CD1c-positive myeloid dendritic cell (primary cell): Measurements from ENCODE around the gene GALNT14.
A peak's percentile ranks its signal among the peaks of the same experiment; 100 is the strongest.

Source experiments
- DNase-seq: peaks from one replicate; pipeline ENCODE4 v3.0.0-alpha.2; 2016; ENCODE audit errors: extremely low spot score

The GALNT14 gene

DNA sequence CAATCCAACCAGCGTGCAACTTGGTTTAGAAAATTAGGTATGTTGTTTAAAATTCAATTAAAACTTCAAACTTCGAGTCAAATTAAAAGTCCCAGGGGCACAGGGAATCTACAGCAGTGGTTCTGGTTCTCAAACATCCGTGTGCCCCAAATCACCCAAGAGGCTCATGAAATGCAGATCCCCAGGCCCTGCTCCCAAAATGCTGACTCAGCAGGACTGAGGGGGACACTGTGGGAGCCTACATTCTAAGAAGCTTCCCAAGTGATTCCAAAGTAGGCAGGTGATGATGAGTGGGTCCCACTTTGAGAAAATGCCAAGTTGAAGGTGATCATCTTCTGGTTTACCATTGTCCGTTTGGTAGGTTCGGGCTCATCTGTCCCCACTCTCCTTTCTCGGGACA is 82.3 kb downstream of the GALNT14 start:
- DNase-seq = no peak

DNA sequence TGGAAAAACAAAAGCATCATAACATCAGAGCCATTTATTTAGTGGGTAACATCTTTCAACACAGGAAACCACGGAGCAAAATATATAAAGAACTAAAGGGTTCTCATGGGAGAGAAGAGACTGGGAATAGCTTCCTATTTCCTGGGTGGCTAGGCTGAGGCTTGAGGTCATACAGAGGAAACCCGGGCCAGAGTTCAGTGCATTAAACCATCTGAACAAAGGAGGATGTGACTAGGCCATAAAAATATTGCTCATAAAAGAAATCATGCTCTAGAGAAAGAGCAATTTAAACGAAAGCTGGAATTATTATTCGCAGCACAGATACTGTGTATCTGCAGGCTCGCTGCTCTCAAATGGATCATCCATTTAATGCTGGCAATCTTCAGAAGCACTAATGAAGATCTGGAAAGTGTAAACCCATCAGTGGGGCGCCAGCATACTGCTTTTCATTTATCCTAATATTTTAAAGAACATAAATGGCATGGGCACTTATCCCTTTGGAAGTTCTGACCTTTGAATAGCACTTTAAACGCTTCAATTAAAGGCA is 83.3 kb downstream of the GALNT14 start:
- no peak for DNase-seq

DNA sequence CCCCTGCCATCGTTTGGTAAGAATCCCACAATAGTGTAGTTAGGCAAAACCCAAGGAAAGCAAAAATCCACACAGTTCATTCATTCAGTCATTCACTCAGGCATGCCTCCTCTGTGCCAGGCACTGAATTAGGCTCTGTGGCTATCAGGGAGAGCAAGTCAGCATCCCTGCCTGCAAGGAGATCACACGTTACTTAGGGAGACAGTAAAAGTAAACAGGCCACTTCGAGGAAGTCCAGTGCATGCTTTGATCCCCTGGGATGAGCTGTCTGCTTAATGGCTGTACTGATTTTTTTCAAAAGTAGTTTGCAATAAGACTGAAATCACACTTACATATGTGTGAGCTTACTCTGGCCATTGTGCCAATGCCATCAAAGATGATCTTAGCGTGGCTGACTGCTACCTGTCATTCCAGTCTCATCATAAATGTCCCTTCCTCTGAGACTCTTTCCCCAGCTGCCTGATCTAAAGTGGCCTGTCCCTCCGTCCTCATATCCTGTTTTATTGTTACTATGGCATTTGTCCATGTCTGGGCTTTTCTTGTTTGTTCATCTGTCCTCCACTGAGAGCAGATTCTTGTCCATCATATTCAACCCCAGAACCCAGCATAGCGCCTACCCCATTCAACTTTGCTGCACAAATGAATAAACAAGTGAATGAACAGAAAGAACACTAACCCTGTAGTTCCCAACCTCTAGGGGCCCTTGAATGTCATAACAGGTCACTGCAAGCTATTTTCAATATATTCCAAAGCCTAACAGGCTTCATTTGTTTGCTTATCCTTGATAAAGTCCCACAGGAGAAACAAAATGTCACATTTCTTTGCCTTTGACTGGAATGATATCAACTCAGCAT is 84.1 kb downstream of the GALNT14 start:
- no peak for DNase-seq

DNA sequence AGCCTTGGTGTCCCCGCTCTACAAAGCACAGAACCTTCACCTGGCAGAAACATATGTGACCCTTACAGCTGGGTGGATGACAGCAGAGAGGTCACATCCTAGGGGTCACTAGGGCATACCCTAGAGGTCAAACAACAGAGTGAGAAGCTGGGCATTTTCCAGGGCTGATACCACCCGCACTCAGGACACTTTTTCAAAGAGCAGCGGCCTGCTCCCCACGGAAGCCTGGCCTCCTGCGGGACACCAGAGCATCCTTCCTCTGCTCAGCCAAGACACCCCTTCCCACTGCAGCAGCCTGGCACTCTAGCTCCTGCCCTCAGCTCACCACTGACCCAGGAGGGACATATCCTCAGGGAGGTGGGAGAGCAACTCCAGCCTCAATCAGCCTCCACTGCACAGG is 86.0 kb downstream of the GALNT14 start:
- DNase-seq = no peak

DNA sequence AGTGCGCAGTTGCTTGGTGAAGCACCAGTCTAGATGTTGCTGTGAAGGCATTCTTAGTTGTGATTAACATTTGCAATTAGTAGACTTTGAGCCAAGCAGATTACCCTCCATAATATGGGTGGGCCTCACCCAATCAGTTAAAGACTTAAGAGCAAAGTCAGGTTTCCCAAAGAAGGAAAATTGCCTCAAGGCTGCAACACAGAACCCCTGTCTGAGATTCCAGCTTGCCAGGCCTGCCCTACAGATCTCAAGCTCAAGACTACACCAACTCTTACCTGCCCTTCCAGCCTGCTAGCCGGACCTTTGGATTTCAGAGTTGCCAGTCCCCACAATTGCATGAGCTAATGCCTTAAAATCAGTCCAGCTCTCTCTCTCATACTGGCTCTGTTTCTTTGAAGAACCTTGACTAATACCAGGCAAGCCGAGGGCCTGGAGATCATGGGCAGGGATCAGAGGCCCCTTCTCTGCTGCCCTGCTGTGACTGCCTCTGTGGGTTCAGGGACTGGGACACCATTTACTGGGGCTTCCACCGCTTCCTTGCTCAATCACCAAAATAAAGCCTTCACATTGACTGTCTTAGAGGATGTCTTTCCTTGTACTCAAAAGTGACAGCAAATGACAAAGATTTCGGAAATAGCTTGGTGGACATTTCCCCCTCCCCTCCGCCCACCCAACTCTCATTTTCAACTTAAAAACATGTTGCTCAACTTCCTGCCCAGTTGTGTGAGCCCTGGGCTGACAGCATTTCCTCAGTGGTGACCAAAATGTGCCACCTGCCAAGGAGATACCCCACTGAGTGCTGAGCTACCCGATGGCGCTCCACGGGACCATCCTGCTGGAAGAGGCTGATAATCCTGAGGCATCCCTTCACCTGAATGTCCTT is 86.7 kb downstream of the GALNT14 start:
- DNase-seq = peak; percentile 79

DNA sequence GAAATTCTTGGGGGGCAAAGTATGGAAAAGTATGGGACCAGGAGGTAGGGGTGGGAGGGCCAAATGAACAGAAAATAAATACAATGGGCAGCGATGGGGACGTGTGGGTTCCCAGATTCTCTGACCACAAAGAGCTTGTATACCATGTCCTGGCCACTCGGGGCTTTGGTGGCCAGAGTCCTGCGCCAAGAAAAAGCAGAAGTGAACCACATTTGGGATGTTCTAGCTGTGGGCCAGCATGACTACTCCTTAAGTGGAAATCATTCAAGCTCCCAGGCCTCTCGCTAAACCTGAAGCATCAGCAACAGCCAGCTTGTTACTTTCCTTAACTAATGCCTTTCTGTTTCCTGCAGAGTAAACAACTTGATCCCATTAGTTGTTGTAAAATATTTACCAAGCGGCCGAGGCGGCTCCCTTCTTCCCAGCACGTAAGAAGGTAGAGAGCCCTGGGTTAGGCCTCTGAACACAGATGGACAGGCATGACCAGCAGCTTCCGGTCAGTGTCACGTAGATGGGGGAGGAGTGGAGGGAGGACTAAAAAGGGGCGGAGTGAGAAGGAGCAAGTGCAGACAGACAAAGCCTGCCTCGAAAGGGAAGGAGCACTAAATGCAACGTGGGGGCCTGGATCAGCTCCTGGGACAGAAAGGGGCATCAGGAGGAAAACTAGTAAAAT is 88.2 kb downstream of the GALNT14 start:
- peak; percentile 44 for DNase-seq

DNA sequence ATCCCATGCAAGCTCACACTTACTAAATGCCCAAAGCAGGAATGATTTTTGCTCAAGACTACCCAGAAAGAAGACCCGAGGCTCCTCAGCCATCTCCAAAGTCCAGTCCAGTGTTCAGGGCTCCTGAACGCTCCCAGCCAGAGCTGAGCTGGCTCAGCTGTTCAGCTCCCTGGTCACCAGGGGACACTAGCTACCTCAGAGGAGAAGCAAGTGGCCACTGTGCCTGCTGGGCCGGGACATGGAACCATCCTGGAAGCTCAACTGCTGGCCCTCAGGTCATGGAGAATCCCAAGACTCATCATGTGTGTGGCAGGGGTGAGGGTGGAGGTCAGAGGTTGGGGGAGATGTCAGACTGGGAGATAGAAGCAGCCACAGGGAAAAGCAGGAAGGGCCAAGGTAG is 89.0 kb downstream of the GALNT14 start:
- no peak for DNase-seq

DNA sequence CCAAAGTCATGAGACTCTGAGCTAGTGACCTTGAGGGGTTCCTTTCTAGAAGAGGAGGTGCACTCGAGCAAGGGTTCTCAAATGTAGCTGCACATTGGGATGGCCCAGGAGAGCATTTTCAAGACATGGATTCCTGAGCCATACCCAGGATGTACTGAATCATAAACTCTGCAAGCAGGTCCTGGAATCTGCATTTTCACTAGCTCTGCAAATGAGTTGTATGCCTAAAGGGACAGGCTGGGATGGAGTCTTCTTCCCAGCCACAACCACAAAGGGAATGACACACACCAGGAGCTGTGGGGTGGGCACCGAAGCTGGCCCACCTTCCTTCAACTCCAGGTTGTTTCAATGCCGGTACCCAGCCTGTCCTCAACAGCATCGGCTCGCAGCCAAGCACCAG is 90.6 kb downstream of the GALNT14 start:
- DNase-seq = no peak

DNA sequence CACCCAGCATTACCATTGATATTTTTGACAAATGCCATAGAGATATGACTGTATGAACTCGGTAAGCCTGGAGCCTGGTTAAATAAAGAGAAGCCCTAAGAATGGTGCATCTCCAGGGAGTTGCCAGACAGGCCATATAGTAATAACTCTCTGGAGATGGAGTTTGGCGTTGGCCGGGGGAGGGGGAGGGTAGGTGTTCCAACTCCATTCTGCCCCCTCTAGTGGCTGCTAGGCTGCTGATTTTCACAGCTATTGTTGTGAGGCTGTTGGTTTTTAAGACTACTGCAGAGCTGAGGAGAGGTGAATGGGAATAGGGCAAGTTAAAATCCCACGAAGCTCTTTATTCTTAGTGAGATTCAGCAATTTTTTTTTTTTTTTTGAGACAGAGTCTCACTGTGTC is 99.9 kb downstream of the GALNT14 start:
- DNase-seq = no peak

DNA sequence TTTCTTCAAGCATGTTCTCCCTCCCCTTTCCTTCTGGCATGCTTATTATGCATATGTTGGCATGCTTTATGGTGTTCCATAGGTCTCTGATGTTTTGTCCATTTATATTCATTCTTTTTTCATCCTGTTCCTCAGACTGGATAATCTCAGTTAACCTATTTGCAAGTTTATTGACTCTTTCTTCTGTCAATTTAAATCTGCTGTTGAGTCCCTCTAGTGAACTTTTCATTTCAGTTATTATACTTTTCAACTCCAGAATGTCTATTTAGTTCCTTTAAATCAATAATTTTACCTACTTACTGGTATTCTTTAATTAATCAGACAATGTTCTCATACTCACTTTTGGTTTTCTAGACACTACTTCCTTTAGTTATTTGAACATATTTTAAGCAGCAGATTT is 101.2 kb downstream of the GALNT14 start:
- no peak for DNase-seq

DNA sequence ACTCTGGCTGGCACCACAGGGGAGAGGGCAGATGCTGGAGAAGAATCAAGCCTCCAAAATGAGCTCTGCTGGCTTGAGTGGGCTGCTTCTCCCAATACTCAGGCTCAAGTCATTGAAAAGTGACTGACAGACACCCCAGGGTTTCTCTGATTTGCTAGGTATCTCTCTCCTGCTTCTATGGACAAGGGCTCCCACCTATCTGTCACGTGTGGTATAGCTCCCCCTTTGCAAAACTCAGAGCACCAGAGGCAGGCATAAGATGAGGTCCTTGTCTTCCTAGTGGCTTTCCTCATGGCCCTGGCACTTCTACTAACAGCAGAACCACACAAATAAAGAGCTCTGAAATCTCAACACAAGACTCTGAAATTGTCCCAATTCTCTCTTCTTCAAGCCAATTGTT is 105.2 kb downstream of the GALNT14 start:
- DNase-seq = no peak

DNA sequence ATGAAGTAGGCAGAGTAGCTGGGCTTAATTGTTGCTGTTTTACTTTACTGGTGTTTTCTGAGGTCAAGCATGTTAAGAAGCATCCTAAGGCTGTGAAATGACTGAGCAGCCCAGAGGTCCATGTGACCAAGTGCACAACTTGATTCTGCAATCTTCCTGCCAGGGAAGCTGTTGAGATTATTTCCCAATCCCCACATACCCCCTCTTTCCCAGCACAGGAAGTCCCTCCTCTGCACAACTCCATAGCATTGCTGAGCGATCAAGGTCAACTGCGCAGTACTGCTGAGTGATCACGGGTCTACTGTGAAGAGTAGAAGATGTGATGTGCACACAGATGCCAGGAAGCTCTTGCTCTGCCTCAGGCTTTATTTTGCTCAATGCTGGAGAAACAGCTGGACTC is 105.8 kb downstream of the GALNT14 start:
- DNase-seq = peak; percentile 47

DNA sequence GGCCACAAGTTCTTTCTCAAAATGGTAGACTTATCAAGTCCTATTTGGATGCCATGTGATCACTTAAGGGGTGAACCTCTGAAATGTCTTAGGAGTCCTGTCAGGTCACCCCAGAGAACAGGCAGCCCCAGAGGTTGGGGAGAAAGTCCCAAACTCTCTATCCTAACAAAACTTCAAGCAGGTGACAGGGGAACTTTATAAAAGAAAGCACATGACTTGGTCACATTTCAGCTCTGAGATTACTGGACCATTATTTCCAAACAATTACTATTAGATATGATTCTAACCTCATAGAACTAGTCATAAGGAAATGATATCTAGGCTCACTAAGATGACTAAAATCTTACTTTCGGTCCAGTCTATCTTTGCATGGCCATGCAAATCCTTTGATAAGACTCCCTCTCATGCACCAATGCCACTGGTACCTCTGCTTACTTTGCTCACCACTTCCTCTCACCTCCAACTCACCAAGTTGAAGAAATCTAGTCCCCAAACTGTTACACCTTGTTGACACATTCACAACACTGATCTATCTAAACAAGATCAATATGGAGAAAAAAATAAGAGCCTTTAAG is 107.0 kb downstream of the GALNT14 start:
- no peak for DNase-seq

DNA sequence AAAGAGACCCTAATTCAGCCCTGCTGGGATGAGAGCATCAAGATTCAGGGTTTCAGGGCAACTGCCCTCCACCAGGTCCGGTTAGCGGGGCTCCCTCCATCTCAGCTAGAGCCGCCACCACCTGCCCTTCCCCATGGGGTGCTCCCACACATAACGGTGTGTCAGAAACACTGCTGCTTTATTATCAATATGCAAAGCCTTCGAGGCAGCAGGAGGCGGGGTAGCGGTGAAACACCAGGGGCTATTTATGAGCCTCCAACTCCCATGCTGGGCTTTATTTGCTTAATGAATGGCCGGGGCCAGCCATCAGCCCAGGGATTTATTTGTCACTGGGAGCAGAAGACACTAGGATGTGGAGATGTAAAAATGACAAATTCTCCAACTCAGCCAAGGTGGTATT is 109.8 kb downstream of the GALNT14 start:
- no peak for DNase-seq

DNA sequence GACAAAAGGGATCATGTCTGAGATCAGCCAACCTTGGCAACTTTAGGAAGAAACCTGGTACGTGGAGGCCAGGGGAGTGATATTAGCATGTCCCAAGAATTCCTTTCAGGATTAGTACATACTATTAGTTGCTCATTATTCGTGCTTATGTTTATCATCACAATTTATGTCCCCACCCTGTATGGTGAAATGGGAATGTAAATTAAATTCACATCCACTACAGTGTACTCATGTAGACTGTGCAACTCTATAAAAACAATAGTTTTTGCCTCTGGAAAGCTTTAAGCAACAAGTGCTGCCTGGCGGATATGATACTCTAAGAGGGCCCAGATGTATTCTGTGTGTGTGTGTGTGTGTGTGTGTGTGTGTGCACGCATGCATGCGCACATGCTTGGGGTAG is 110.7 kb downstream of the GALNT14 start:
- DNase-seq = no peak

DNA sequence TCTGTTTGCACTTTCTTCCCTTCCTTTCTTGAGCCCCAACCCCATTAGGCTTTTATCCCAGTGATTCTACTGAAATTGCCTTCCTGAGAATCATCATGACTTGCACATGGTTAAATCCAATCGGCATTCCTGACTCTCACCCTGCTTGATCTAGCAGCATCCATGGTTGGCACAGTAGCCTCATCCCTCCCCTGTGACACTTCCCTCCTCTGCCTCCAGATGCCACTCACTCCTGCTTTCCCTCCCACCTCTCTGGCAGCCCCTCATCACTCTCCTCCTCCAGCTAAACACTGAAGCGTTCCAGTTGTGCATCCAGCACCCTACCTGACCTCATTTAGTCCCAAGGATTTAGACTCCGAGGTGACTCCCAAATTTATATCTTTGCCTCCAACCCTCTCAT is 114.7 kb downstream of the GALNT14 start:
- no peak for DNase-seq

DNA sequence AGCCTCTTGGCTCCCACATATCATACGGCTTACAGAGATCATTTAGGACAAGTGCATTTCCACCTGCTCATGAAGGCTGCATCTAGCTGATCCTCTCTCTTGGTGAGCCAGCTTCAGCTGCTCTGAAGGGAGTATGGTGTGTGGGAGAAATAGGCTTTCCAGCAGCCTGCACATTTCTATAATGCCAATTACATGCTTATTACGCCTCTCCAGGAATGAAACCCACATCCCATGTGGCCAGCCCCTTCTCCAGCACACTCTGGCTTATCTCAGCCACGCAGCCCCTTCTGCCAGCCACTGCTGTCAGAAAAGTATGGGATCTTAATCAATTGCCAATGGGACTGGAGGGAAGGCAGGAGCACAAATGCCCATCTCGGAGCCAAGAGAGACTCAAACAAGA is 117.5 kb downstream of the GALNT14 start:
- DNase-seq = no peak

DNA sequence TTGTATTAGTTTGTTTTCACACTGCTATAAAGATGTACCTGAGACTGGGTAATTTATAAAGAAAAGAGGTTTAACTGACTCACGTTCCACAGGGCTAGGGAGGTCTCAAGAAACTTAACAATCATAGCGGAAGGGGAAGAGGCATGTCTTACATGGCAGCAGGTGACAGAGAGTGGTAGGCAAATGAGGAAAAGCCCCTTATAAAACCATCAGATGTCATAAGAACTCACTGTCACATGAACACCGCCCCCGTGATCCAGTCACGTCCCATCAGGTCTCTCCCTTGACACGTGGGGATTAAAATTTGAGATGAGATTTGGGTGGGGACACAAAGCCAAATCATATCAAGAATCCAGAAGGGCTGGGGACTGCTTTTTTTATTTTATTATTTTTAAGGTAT is 120.0 kb downstream of the GALNT14 start:
- DNase-seq = no peak

DNA sequence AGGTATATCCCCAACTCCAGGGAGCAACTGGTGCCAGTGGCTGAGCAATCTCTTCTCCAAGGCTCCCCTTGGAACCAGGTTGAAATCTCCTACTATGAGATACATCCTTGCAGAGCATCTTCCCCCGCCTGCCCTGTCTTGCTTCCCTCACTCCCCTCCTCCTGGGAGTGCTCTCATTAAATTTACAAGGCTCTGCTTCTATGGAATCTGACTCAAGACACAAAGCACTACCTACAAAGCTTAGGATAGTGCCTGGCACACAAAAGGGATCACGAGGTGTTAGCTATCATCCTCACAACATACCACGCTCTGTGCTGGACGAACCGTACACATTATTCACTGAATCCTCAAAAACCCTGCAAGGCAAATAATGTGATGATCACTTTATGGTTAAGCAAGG is 121.6 kb downstream of the GALNT14 start:
- no peak for DNase-seq

DNA sequence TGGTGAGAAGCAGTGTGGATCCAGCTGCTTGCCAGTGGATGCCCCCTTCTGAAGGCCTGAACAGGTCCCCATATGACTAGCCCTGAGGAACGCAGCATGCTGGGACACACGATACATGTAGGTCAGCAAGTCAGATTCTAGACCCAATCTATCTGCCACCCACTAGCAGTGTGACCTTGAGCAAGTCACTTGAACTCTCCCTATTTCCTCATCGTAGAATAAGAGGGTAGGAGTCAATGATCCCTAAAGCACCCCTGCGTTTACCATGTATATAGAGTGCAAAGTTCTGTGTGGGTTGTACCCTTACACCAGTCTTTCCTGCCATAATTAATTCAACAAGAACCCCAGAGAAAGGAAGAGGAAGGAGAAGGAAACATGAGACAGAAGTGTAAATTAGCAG is 123.7 kb downstream of the GALNT14 start:
- DNase-seq = no peak

DNA sequence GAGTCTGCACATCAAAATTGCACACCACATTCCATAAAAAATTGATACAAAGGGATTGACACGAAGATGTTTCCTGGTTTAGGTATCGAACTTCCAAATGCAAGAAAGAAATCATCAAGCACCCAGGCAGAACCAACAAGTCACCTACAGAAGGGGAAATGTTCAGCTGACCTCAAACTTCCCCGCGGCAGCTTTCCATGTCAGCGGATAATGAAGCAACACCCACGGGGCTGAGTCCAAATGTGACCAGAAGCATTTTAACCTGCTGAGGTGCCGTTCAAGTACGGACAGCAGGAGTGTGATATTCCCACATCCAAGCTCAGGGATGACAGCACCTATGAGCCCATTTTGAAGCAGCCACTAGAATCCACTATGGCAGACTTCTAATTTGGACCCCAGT is 124.9 kb downstream of the GALNT14 start:
- peak; percentile 33 for DNase-seq

DNA sequence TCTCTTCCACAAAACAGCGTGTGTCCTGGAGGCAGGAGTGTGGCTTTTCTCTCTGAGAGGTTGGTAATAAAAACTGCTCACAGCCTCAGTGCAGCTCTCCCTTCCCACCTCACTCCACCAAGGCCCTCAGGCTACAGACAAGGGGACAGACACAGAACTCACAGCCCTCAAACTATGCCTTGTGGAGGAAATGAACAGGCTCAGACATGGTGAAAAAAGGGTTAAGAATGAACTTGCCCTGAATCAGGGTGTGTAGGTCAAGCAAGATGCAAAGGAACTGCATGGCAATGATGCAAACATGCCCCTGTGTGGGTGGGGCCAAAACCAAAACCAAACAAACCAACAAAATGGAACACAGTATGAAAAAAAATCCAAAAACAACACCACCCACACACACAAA is 125.8 kb downstream of the GALNT14 start:
- peak; percentile 15 for DNase-seq
